Measurements from ENCODE around the gene RGN. TPM values are rescaled to one million over a fixed set of nuclear protein-coding genes. Genes with fewer than 3 reads are reported as not detected.

The RGN gene
- 0.06 TPM in 2 of 5 replicates, not detected in the others for total RNA-seq (2022; extraction: Qiagen RNA extraction)

DNA sequence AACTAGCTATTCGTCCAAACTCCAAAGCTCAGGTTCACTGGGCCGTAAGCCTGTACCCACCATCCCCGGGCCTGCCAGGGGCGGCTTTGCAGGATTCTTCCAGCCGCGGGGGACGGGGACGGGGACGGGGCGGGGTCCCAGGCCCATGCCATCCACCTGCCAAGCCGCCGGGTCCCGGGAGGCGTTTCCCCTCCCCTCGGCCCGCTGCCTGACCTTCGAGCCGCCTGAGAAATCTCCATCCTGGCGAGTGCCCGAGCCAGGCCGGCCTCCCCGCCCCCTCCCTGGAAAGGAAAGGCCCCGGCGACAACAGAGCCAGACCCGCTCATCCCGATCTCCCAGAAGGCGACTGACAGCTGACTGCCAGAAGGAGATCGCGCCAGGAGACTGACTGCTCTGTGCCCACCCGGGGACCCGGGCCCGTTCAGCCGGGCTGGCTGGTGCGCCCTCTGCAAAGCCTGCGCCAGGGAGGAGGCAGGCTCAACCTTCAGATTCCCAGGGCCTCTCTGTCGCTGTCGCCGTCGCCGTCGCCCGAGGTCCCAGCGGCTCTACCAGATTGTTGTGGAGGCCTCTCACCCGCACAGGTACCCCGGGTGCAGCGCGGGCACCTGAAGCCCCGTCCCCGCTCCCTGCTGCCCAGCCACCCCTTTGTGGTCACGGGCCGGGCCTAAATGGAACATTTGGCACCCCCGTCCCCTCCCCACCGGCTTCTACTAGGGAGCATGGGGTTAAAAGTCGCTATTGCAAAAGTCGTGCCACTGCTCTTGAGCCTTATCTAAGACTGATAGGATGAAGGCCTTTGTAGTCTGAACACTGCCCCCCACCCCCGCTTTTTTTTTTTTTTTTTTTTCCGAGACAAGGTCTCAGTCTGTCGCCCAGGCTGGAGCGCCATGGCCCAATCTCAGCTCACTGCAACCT, at the start of gene RGN:
Gene RGN (plus strand): TSS at position 315 of the 915 bp plus-strand sequence. CDS start 2,702 bp downstream, outside the sequence.

Other genes starting within 250 kb of the RGN start
- 7.2 to 10.6 TPM (median 9.5 TPM) in 5 replicates for gene RP2, start 241.4 kb upstream of the RGN start, total RNA-seq (2022; extraction: Qiagen RNA extraction)
- 10.4 to 14.0 TPM (median 12.7 TPM) in 5 replicates for gene JADE3, start 166.0 kb upstream of the RGN start, total RNA-seq (2022; extraction: Qiagen RNA extraction)
- 138 to 156 TPM (median 146 TPM) in 5 replicates for gene NDUFB11, start 66.3 kb downstream of the RGN start, total RNA-seq (2022; extraction: Qiagen RNA extraction)
- 29.2 to 47.5 TPM (median 45.8 TPM) in 5 replicates for gene RBM10, start 66.8 kb downstream of the RGN start, total RNA-seq (2022; extraction: Qiagen RNA extraction)
- gene UBA1, start 115.4 kb downstream of the RGN start, total RNA-seq (2022; extraction: Qiagen RNA extraction): 152 to 201 TPM (median 201 TPM) in 5 replicates
- gene CDK16, start 140.2 kb downstream of the RGN start, total RNA-seq (2022; extraction: Qiagen RNA extraction): 79.7 to 120 TPM (median 114 TPM) in 5 replicates
- 44.4 to 60.6 TPM (median 56.8 TPM) in 5 replicates for gene USP11, start 154.6 kb downstream of the RGN start, total RNA-seq (2022; extraction: Qiagen RNA extraction)

Data from A549 treated with dexamethasone at 1 μM for 4 hours (cell line).